H9 (cell line): ENCODE results near the gene C1QBP. TPM values are rescaled to one million over a fixed set of nuclear protein-coding genes. Genes with fewer than 3 reads are reported as not detected.

Experiments used
- DNase-seq: peaks from one replicate; pipeline ENCODE4 v3.0.0-alpha.2; 2017
- H2AFZ ChIP-seq: one replicate; pipeline ENCODE4 v1.6.1; 2013; ENCODE audit warnings: mild to moderate bottlenecking, low read length, control low read depth, moderate library complexity
- H2AK5ac ChIP-seq: 2 replicates; pipeline ENCODE4 v1.6.1; 2013; ENCODE audit warnings: low read length, control low read depth, mixed read lengths; ENCODE audit not compliant: insufficient read length
- H2BK120ac ChIP-seq: one replicate; pipeline ENCODE4 v1.6.1; 2013; ENCODE audit warnings: low read depth, mild to moderate bottlenecking, low read length, control low read depth, inconsistent platforms; ENCODE audit not compliant: poor library complexity, severe bottlenecking
- H2BK12ac ChIP-seq: 2 replicates; pipeline ENCODE4 v1.6.1; 2013; ENCODE audit warnings: low read length, control low read depth, mixed read lengths, low read depth; ENCODE audit not compliant: insufficient read length
- H2BK15ac ChIP-seq: 2 replicates; pipeline ENCODE4 v1.6.1; 2013; ENCODE audit warnings: low read depth, low read length, control low read depth
- H2BK20ac ChIP-seq: one replicate; pipeline ENCODE4 v1.6.1; 2013; ENCODE audit warnings: low read depth, mild to moderate bottlenecking, low read length, control low read depth, inconsistent platforms; ENCODE audit not compliant: poor library complexity, severe bottlenecking
- H2BK5ac ChIP-seq: 2 replicates; pipeline ENCODE4 v1.6.1; 2013; ENCODE audit warnings: low read length, control low read depth, mixed read lengths; ENCODE audit not compliant: insufficient read length
- H3K14ac ChIP-seq: 2 replicates; pipeline ENCODE4 v1.6.1; 2013; ENCODE audit warnings: low read length, control low read depth; ENCODE audit not compliant: insufficient read depth
- H3K18ac ChIP-seq: 2 replicates; pipeline ENCODE4 v1.6.1; 2013; ENCODE audit warnings: low read depth, mild to moderate bottlenecking, mixed read lengths, low read length, control low read depth; ENCODE audit not compliant: insufficient read length
- H3K23ac ChIP-seq: 2 replicates; pipeline ENCODE4 v1.6.1; 2013; ENCODE audit warnings: low read length, control low read depth, mixed read lengths, low read depth; ENCODE audit not compliant: insufficient read length
- H3K23me2 ChIP-seq: 2 replicates; pipeline ENCODE4 v1.6.1; 2013; ENCODE audit warnings: low read depth, mild to moderate bottlenecking, mixed read lengths, low read length, control low read depth; ENCODE audit not compliant: insufficient read length, poor library complexity, severe bottlenecking
- H3K27ac ChIP-seq: 2 replicates; pipeline ENCODE4 v1.5.1; 2013; ENCODE audit warnings: low read length, control low read depth, mixed read lengths, low read depth; ENCODE audit not compliant: insufficient read length
- H3K27me3 ChIP-seq: 2 replicates; pipeline ENCODE4 v1.6.1; 2013; ENCODE audit warnings: low read length, control low read depth, inconsistent platforms; ENCODE audit not compliant: insufficient read depth
- H3K4ac ChIP-seq: 2 replicates; pipeline ENCODE4 v1.6.1; 2013; ENCODE audit warnings: low read depth, mild to moderate bottlenecking, control low read depth, inconsistent platforms, low read length, moderate library complexity
- H3K4me1 ChIP-seq: 2 replicates; pipeline ENCODE4 v1.6.1; 2013; ENCODE audit warnings: low read length, control low read depth, inconsistent platforms; ENCODE audit not compliant: insufficient read depth
- H3K4me2 ChIP-seq: 2 replicates; pipeline ENCODE4 v1.6.1; 2013; ENCODE audit warnings: low read length, control low read depth, mixed read lengths; ENCODE audit not compliant: insufficient read length, insufficient read depth
- H3K56ac ChIP-seq: 2 replicates; pipeline ENCODE4 v1.6.1; 2013; ENCODE audit warnings: low read depth, mild to moderate bottlenecking, mixed read lengths, low read length, control low read depth; ENCODE audit not compliant: insufficient read length
- H3K79me1 ChIP-seq: 2 replicates; pipeline ENCODE4 v1.6.1; 2013; ENCODE audit warnings: low read depth, mild to moderate bottlenecking, moderate library complexity, low read length, control low read depth, inconsistent platforms; ENCODE audit not compliant: insufficient read depth, poor library complexity, severe bottlenecking
- H3K79me2 ChIP-seq: 2 replicates; pipeline ENCODE4 v1.6.1; 2013; ENCODE audit warnings: low read length, control low read depth, inconsistent platforms; ENCODE audit not compliant: insufficient read depth
- H3K9ac ChIP-seq: 2 replicates; pipeline ENCODE4 v1.6.1; 2013; ENCODE audit warnings: low read length, control low read depth, mixed read lengths; ENCODE audit not compliant: insufficient read length; ENCODE audit errors: extremely low read depth
- H3K9me3 ChIP-seq: one replicate; pipeline ENCODE4 v1.6.1; 2013; ENCODE audit warnings: low read depth, low read length, inconsistent platforms; ENCODE audit not compliant: control insufficient read depth
- H3T11ph ChIP-seq: one replicate; pipeline ENCODE4 v1.6.1; 2013; ENCODE audit warnings: mild to moderate bottlenecking, low read length, control low read depth, inconsistent platforms
- H4K20me1 ChIP-seq: one replicate; pipeline ENCODE4 v1.6.1; 2013; ENCODE audit not compliant: control insufficient read depth, insufficient read length, insufficient read depth
- H4K5ac ChIP-seq: 2 replicates; pipeline ENCODE4 v1.6.1; 2013; ENCODE audit warnings: low read depth, mild to moderate bottlenecking, mixed read lengths, low read length, control low read depth; ENCODE audit not compliant: insufficient read length
- H4K8ac ChIP-seq: replicated peaks from 2 replicates; pipeline ENCODE4 v1.6.1; 2013; ENCODE audit warnings: low read length, control low read depth, mixed read lengths, low read depth; ENCODE audit not compliant: insufficient read length
- H4K91ac ChIP-seq: 2 replicates; pipeline ENCODE4 v1.6.1; 2013; ENCODE audit warnings: low read depth, mild to moderate bottlenecking, moderate library complexity, mixed read lengths, low read length, control low read depth; ENCODE audit not compliant: insufficient read length
- H3K27ac Mint-ChIP-seq, 3 experiments: 2 replicates in 2 of 3; 3 replicates in 1 of 3; pipeline ENCODE4 v1.8.0; 2020 to 2021; ENCODE audit warnings: mixed read lengths in 3 of 3, mild to moderate bottlenecking in 1 of 3, moderate library complexity in 1 of 3
- H3K27me3 Mint-ChIP-seq: 2 replicates; pipeline ENCODE4 v1.8.0; 2021; ENCODE audit warnings: low read depth, mild to moderate bottlenecking, moderate library complexity, mixed read lengths
- H3K36me3 Mint-ChIP-seq, 3 experiments: 2 replicates in 2 of 3; 3 replicates in 1 of 3; pipeline ENCODE4 v1.8.0; 2020 to 2021; ENCODE audit warnings: low read depth in 3 of 3, mixed read lengths in 3 of 3; ENCODE audit not compliant: insufficient read depth in 1 of 3
- H3K4me1 Mint-ChIP-seq, 2 experiments: 2 replicates each; pipeline ENCODE4 v1.8.0; 2020; ENCODE audit warnings: mixed read lengths in 2 of 2
- H3K4me3 Mint-ChIP-seq, 2 experiments: 2 replicates in 1 of 2; 3 replicates in 1 of 2; pipeline ENCODE4 v1.8.0; 2020 to 2021; ENCODE audit warnings: mild to moderate bottlenecking in 2 of 2, mixed read lengths in 2 of 2, moderate library complexity in 1 of 2
- H3K9me3 Mint-ChIP-seq, 2 experiments: 2 replicates in 1 of 2; 3 replicates in 1 of 2; pipeline ENCODE4 v1.8.0; 2020; ENCODE audit warnings: mild to moderate bottlenecking in 2 of 2, mixed read lengths in 2 of 2, moderate library complexity in 1 of 2
- WGBS: extraction: QIAGEN DNeasy Blood & Tissue Kit; methylation state at CpG from one replicate; pipeline ENCODE4 v1.1.7; 2013; ENCODE audit warnings: missing lambda C conversion rate, low lambda C conversion rate, mixed read lengths; ENCODE audit not compliant: insufficient read length; ENCODE audit errors: extremely low coverage; 5-methylcytosine and 5-hydroxymethylcytosine counted together
- total RNA-seq: library from RNA; stranded (reverse); gene quantifications from 2 replicates; pipeline ENCODE4 v1.2.1, GENCODE V29; 2021
- TF ChIP-seq, protein P1 (sequence below): fragments of 200-600 bp; sonication (generic); conservative IDR thresholded peaks from 3 replicates; pipeline ENCODE4 v1.8.0; 2021; ENCODE audit warnings: antibody characterized with exemption, mild to moderate bottlenecking

Gene C1QBP
- total RNA-seq, 1 experiment from 2014 or later = 390 TPM

DNA sequence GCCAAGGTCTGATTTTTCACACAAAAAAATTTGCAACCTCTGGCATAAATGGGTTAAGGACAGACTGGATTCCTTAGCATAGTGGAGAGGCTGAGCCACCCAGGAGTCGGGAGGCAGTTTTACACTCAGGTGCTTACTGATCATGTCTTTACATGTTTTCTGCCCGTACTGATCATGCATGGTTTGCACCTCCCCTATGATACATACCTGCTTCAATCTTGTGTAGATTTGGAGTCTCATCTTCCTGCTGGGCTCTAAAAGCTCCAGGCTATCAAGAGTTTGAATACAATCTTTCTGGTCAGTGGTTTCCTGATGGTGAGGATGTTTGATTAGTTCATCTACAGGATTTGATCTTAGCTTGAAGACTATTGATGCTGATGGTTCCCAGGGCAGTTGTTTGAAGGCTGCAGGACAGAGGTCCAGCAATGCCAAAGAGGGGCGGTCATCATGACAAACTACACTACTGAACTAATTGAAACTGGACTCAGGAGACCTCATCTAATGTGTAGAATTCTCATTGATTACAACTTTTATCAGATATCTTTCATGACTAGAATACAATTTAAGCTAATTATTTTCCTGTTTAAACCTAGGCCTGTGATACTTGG lies 6.9 kb downstream of the C1QBP start:
- H3K4me1 Mint-ChIP-seq = peaks cover 4 to 5% of the 10 kb centered on the region in 2 experiments; a peak in 2 of 4 replicates
- H4K91ac ChIP-seq = no peak overlapping the region
- no peak overlapping the region for H3K23ac ChIP-seq
- H4K8ac ChIP-seq = no peak overlapping the region
- H2AK5ac ChIP-seq = no peak overlapping the region
- no peaks in the 10 kb centered on the region for H4K20me1 ChIP-seq
- no peak overlapping the region for H2BK12ac ChIP-seq
- H2BK20ac ChIP-seq = no peak overlapping the region
- H3K4me3 Mint-ChIP-seq = peak overlapping the region in 1 of 2 experiments; percentile 12; a peak in 1 of 5 replicates
- H3K27ac Mint-ChIP-seq = peak overlapping the region; percentile 15 to 89 (median 41); a peak in 4 of 7 replicates
- peaks cover 68 to 96% (median 82%) of the 10 kb centered on the region in 3 experiments; a peak in 6 of 7 replicates for H3K36me3 Mint-ChIP-seq
- H2AFZ ChIP-seq = no peak overlapping the region
- no peak overlapping the region for H2BK5ac ChIP-seq
- DNase-seq = no peak
- H3K27me3 Mint-ChIP-seq = no peaks in the 10 kb centered on the region
- no peaks in the 10 kb centered on the region for H3K79me2 ChIP-seq
- H3K4me1 ChIP-seq = no peaks in the 10 kb centered on the region
- no peak overlapping the region for H3K56ac ChIP-seq
- TF ChIP-seq, protein P1, sequence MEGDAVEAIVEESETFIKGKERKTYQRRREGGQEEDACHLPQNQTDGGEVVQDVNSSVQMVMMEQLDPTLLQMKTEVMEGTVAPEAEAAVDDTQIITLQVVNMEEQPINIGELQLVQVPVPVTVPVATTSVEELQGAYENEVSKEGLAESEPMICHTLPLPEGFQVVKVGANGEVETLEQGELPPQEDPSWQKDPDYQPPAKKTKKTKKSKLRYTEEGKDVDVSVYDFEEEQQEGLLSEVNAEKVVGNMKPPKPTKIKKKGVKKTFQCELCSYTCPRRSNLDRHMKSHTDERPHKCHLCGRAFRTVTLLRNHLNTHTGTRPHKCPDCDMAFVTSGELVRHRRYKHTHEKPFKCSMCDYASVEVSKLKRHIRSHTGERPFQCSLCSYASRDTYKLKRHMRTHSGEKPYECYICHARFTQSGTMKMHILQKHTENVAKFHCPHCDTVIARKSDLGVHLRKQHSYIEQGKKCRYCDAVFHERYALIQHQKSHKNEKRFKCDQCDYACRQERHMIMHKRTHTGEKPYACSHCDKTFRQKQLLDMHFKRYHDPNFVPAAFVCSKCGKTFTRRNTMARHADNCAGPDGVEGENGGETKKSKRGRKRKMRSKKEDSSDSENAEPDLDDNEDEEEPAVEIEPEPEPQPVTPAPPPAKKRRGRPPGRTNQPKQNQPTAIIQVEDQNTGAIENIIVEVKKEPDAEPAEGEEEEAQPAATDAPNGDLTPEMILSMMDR = no peak
- no peak overlapping the region for H3K27ac ChIP-seq
- no peak overlapping the region for H2BK15ac ChIP-seq
- H3K23me2 ChIP-seq = no peaks in the 10 kb centered on the region
- no peak overlapping the region for H4K5ac ChIP-seq
- no peak overlapping the region for H3K4ac ChIP-seq
- no peak overlapping the region for H3K14ac ChIP-seq
- H3T11ph ChIP-seq = no peak overlapping the region
- no peaks in the 10 kb centered on the region for H3K9me3 Mint-ChIP-seq
- H3K79me1 ChIP-seq = peaks cover 3% of the 10 kb centered on the region
- H3K4me2 ChIP-seq = no peak overlapping the region
- no CpG with 5 or more reads among the region's 3 CpGs for WGBS
- no peaks in the 10 kb centered on the region for H3K9me3 ChIP-seq
- no peak overlapping the region for H3K9ac ChIP-seq
- H3K27me3 ChIP-seq = no peaks in the 10 kb centered on the region
- no peak overlapping the region for H3K18ac ChIP-seq
- H2BK120ac ChIP-seq = no peak overlapping the region
